Ammon's horn (tissue), 1 donor: ENCODE data around the gene BRMS1.
"Not testable (repeated sequence)": the region's sequence is repeated elsewhere in the genome, so short reads cannot be mapped to it uniquely, and the experiment has no call there.

Source experiments
- DNase-seq: peaks from one replicate; pipeline ENCODE4 v3.0.0-alpha.2; 2016; ENCODE audit warnings: low spot score

BRMS1 gene

GRCh38 chr11:66322732-66323427, 22.0 kb downstream of the BRMS1 start:
- DNase-seq, result no peak

GRCh38 chr11:66321606-66322005, 23.3 kb downstream of the BRMS1 start:
- DNase-seq, result no peak

- not testable (repeated sequence) for DNase-seq
Measured at GRCh38 chr11:66320748-66321147, 24.2 kb downstream of the BRMS1 start.

- not testable (repeated sequence) for DNase-seq
Measured at GRCh38 chr11:66320289-66320688, 24.6 kb downstream of the BRMS1 start.

- DNase-seq, result no peak
Measured at GRCh38 chr11:66318600-66318970, 26.3 kb downstream of the BRMS1 start.

- peak; percentile 69 for DNase-seq
Measured at GRCh38 chr11:66317723-66318599, 26.9 kb downstream of the BRMS1 start.

GRCh38 chr11:66317322-66317722, 27.6 kb downstream of the BRMS1 start:
- DNase-seq, result no peak

- no peak for DNase-seq
Measured at GRCh38 chr11:66316849-66317251, 28.1 kb downstream of the BRMS1 start, which contains the start of gene CD248. Gene CD248 (minus strand): TSS chr11:66317044. CDS start chr11:66317027, 17 bp downstream.

- DNase-seq, result no peak
Measured at GRCh38 chr11:66315921-66316811, 28.7 kb downstream of the BRMS1 start.

GRCh38 chr11:66315498-66315885, 29.4 kb downstream of the BRMS1 start:
- DNase-seq, result no peak

GRCh38 chr11:66314561-66315497, 30.1 kb downstream of the BRMS1 start:
- no peak for DNase-seq

GRCh38 chr11:66314186-66314501, 30.8 kb downstream of the BRMS1 start:
- DNase-seq, result no peak

GRCh38 chr11:66313321-66314185, 31.4 kb downstream of the BRMS1 start:
- no peak for DNase-seq

- peak; percentile 95 for DNase-seq
Measured at GRCh38 chr11:66312549-66313320, 32.2 kb downstream of the BRMS1 start.

- DNase-seq, result peak; percentile 94
Measured at GRCh38 chr11:66311965-66312548, 32.8 kb downstream of the BRMS1 start.

GRCh38 chr11:66311470-66311964, 33.4 kb downstream of the BRMS1 start:
- no peak for DNase-seq

- DNase-seq, result not testable (repeated sequence)
Measured at GRCh38 chr11:66310803-66311440, 34.0 kb downstream of the BRMS1 start.

- no peak for DNase-seq
Measured at GRCh38 chr11:66310324-66310723, 34.6 kb downstream of the BRMS1 start.
